Gastroesophageal sphincter (tissue), 3 donors: Measurements from ENCODE around the gene MAN1A1.

Experiments
- CTCF ChIP-seq, 4 experiments: fragments of 200-600 bp in 2 of 4; fragments of 450-650 bp in 2 of 4; sonication (generic) in 1 of 4; IDR thresholded peaks; one replicate each; pipeline ENCODE4 v1.5.1; 2017 to 2019; ENCODE audit warnings: antibody characterized with exemption in 4 of 4, mild to moderate bottlenecking in 2 of 4, moderate library complexity in 2 of 4
- EP300 ChIP-seq: sonication (generic); formaldehyde crosslinking; IDR thresholded peaks from one replicate; pipeline ENCODE4 v1.6.1; 2017; ENCODE audit warnings: antibody characterized with exemption, mild to moderate bottlenecking
- POLR2A ChIP-seq, 2 donors: fragments of 450-650 bp; IDR thresholded peaks; one replicate each; pipeline ENCODE4 v1.6.1; 2017; ENCODE audit warnings: antibody characterized with exemption in 2 of 2, mild to moderate bottlenecking in 2 of 2, moderate library complexity in 1 of 2

DNA sequence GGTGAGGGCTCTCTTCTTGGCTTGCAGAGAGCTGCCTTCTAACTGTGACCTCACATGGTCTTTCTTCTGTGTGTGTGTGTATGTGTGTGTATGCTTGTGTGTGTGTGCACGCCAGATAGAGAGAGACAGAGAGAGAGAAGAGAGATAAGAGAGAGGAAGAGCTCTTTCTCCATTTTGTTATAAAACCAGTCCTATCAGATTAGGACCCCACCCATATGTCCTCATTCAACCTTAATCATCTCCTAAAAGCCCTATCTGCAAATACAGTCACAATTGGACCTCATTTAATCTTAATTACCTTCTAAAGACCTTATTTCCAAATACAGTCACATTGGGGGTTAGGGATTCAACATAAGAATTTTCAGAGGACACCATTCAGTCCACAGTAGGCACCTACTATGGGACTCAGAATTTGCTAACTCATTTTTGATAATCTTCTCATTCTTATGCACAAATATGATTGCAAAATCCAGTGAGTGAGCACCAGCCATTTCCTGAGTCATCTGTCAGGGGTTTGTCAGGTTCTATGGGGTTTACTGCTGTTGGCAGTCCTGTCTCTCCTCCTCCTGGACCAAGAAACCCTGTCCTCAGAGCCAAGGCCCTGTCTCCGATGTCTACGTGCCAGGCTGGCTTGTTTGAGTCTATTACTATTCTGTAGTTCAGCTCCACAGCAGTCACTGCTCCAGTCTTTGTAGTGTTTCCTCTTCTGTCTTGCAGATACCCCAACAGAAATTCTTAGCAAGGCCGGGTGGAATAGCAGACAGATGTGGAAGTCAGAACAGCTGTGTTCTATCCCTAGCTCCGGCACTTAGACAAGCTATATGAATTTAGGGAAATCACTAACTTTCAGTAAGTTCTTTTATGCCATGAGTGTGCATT lies 212.1 kb downstream of the MAN1A1 start:
- TF ChIP-seq CTCF (IDR thresholded peaks at IDR 0.05) (no peak), POLR2A (IDR thresholded peaks at IDR 0.05) (no peak), EP300 (no peak)
